NCI-H1436 (cell line): ENCODE data around the gene CLDN24.

Source experiments
- DNase-seq: peaks from one replicate; lab custom pipeline; 2025; lab: John Stamatoyannopoulos, UW

The CLDN24 gene

DNA sequence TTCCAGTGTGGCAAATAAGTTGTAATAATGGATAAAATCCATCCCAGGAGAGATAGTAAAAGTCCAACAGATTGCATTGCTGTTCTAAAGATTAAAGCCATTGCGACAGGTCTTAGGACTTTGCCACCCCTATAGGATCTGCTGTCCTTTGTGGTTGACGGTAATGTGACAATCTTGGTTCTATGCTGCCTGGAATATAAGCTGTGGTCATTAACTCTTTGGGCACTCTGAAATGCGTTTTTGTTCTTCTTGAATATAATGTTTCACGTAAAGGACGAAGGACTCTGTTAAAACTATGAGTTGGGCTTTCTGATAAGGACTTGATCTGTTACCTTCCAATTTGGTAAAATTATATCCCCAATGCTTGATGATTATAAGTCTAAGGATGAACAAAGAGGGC lies at the start of gene CLDN24:
TSS of gene CLDN24 (minus strand) at position 101 of the 400 bp plus-strand sequence. CDS start at position 101, 0 bp downstream.
- DNase-seq = no peak

DNA sequence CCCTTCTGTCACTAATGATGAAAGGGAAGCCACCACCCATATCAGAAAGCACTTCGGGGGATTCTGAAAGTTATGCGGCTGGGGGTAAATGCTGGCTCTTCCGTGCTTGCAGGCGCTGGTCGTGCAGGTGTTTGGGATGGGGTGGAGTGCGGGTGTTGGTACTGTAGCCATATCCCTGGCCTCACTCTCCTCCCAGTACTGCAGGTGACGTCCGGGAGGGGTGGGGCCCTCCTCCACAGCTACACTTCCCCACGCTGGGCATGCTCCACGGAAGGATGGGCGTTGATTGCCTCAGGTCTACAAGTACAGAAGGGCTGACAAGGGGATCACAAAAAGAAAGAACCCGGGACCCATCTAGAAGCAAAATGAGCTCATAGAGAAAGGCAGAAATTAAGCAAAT lies 48.6 kb upstream of the CLDN24 start:
- DNase-seq = no peak

DNA sequence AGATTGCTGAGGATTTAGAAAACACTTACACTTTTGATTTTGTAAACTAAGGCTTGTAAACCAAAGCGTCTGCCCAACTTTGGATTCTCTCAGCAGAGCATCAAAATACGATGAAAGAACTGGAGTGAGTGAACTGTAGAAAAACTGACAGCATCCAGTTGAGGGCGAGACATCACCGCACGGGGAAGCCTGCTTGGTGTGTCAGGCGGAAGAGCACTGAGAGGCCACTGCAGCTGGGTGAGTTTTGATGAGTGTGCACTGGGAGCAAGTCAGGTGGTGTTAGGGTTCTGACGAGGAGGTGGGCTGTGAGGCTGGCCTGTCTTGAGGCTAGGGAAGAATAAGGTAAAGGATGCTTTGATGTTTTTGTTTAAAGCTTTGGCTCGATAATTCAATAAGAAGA lies 46.8 kb upstream of the CLDN24 start:
- DNase-seq = no peak

GRCh38 chr4:183366206-183366835 lies 44.1 kb upstream of the CLDN24 start:
- DNase-seq = no peak

GRCh38 chr4:183364025-183364424 lies 41.8 kb upstream of the CLDN24 start:
- DNase-seq = no peak

DNA sequence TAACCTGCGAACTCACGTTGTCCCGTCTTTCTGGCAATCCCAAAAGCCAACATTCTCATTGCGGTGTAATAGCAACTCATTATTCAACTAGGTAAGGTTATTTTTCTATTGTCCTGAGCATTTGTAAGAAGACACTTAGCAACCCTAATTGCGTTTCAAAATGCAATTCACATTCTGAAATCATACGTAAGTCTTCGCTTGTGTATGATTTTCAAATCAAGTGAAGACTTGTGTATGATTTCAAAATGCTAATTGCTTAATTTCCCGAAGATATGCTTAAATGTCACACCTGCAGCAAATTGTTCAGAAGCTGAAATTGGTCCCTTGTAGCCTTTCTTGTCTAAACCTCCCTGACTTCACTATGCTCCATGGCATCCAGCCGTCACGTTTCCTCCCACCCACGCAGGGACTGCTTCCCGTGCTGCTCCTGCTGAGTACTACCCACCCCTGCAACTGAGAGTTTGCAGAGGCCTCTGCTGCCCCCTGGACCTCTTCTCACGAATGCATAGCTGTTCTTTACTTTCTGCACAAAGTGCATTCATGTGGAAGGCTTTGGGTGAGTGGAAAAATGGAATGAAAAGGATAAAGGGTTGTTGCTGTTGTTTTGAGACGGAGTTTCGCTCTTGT lies 40.8 kb upstream of the CLDN24 start:
- DNase-seq = no peak

DNA sequence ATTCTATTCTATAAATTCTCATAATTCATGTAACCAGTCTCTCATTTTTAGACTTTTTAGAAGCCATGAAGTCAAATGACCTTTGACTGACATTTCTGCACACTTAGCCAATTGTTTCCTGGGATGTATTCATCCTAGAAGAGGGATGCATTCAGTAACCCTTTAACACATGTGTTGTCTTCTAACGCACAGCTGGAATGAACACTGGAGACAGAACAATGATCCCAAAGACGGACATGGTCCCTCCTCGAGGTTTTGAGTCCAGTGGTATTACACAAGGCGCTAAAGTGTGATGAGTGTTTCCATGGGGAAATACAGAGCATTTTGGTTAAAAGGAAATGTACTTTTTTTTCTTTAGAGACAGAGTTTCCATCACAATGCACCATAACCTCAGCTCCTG lies 39.8 kb upstream of the CLDN24 start:
- no peak for DNase-seq

DNA sequence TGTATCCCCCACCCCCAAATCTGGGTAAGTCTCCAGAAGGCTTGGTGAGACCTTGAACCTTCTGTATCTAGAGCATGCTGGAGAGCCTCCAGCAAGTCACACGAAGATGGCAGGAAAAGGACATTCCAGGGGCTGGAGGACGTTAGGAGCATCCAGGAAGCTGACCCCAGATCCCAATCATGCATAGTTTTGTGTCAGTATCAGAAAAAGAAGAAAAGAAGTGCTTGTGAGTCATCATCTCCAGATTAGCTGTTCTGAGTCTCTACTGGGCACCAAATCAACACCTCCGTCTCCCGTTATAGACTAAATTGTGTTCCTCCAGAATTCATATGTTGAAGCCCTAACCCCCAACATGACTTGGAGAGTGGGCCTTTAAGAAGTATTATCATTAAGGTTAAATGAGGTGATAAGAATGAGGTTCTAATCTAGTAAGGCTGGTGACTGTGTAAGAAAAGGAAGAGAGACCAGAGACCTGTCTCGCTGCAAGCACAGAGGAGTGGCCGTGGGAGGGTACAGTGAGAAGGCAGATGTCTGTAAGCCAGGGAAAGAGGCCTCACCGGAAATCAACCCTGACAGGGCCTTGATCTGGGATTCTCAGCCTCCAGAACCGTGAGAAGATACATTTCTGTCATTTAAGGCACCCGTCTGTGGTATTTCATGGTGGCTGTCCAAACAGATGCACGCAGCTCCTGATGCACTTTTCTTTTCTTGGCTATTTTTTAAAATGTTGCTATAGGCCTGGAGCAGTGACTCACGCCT lies 38.1 kb upstream of the CLDN24 start:
- DNase-seq = no peak

GRCh38 chr4:183358215-183358755 lies 36.1 kb upstream of the CLDN24 start:
- DNase-seq = no peak

DNA sequence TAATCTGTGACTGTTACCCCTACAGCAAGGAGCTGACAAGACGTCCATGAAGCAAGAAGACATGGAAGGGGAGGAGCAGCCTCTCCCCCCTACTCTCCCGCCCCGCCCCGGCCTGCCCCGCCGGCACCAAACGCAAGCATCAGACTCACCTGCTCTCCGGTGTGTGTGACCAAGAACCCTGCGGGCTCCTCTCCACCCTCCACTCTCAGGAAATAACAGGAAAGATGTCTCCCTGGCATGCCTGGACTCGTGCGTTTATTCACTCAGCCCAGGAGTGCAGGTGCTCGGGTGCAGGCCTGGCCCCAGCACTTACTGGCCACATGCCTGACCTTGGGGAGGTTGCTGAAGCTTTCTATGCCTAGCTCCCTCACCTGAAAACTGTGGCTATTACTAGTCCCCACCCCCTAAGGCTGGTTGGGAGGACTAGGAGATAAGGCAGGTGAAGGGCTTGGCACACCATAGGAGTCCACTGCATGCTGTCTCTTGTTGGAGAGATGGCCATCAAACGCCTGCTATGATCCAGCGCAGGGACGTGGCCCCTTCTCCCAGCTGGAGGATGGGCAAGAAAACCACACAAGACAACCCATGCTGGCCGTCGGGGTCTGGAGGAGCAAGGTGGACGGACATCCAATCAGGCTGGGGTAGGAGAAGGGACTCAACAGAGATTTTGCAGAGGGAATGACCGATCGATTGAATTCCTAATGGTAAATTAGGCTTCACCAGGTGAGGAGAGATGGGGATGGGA lies 34.9 kb upstream of the CLDN24 start:
- DNase-seq = no peak

DNA sequence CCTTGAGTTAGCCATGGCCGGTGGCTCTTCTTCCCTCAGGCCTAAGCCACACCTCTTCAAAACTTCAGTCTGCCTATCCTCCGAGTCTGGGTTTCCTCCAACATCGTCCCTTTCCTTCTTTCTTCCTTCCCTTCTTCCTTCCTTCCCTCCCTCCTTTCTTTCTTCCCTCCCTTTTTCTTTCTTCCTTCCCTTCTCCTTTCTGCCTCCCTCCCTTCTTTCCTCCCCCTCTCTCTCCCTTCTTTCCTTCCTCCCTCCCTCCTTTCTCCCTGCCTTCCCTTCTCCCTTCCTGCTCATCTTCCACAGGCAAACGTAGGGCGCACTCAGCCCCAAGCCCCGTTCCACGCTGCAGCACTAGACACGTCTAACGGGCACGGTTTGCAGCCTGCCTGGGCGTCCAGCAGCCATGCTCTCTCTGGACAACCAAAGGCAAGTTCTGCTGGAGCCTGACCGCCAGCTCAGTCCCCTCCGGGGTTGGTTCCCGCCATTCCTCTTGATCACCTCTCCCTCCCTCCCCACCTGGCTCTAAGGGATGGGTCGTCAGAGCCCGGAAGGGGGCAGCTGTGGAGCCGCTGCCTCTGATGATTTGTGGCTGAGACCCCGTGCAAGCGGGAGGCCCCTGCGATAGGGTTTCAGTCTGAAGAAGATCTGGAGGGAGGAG lies 34.1 kb upstream of the CLDN24 start:
- no peak for DNase-seq

DNA sequence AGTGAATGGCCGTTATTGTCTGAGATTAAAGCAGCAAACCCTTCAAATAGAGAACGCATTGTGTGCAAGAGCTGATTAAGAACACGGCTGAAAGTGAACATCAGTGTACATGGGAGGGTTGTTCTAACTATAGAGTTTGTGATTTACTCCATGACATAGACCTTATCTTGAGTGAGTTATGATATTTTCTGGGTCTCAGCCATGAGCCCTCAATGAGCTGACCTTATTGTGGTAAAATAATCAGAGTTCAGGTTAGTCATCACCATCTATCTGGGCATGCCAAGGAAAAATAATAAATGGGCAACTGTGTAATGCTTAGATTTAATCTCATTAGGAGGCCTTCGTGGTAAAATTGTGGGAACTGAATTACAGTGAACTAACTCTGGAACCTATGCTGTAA lies 33.2 kb upstream of the CLDN24 start:
- DNase-seq = no peak

DNA sequence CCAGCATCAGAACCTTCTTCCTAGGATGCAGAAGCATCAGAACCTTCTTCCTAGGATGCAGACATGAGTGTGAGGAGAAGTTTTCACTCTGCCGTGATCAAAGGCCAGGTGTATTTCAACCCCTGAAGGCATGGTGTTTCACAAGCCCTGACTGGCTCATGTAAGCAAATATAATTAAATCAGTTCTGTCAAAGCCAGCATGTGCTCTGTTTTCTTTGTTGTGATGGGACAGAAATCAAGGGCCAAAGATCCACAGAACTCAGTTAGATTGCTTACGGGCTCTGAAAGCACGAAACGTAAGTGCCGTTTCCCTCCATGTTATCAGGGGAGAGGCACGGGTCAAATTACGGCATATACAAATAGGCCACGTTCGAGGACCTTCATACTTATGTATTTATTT lies 32.0 kb upstream of the CLDN24 start:
- peak; percentile 23 for DNase-seq

DNA sequence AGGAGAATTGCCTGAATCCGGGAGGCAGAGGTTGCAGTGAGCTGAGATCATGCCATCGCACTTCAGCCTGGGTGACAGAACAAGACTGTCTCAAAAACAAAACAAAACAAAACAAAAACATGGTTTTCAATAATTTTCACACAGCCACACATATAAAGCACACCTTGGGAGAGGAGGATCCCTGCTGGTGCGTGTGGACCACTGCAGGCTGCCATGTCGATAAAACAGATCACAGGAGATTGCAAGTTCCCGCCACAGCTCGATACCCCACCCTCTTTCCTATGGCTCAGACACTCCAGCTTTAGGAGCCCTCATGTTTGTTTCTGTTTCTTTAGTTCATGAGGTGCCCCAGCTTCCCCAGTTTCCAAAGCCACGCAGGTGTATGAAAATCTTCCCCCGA lies 31.3 kb upstream of the CLDN24 start:
- DNase-seq = no peak

DNA sequence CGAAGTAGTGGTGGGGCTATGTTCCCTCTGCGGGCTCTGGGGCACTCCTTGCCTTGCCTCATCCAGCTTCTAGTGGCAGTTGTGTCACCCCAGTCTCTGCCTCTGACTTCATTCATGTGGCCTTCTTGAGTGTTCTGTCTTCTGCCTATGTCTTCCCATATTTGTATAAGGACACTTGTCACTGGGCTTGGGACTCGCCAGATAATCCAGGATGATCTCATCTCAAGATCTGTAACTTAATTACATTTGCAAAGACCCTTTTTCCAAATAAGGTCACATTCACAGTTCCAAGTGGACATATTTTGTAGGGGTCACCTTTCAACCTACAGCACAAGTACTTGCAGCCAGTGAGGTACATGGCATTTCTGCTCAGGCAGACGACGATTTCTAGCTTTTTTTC lies 30.3 kb upstream of the CLDN24 start:
- DNase-seq = no peak

- DNase-seq = no peak
Measured at GRCh38 chr4:183350317-183351071, 28.3 kb upstream of the CLDN24 start.

DNA sequence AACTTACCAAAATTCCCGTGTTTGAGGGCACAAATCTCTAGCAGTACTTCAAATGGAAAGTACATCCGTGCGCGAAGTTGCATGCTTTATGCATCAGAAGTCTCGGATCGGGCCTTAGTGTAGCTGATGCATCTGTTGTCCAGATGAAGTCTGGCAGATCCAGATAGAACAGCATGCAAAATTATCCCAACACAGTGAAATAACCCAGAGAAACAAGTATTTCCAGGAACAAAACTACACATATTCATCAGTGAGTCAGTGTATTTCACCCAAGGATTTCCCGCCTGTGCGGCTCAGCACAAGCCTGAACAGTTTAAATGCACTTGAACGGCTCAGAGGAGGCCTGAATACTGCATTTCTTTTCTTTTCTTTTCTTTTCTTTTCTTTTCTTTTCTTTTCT lies 27.4 kb upstream of the CLDN24 start:
- no peak for DNase-seq

DNA sequence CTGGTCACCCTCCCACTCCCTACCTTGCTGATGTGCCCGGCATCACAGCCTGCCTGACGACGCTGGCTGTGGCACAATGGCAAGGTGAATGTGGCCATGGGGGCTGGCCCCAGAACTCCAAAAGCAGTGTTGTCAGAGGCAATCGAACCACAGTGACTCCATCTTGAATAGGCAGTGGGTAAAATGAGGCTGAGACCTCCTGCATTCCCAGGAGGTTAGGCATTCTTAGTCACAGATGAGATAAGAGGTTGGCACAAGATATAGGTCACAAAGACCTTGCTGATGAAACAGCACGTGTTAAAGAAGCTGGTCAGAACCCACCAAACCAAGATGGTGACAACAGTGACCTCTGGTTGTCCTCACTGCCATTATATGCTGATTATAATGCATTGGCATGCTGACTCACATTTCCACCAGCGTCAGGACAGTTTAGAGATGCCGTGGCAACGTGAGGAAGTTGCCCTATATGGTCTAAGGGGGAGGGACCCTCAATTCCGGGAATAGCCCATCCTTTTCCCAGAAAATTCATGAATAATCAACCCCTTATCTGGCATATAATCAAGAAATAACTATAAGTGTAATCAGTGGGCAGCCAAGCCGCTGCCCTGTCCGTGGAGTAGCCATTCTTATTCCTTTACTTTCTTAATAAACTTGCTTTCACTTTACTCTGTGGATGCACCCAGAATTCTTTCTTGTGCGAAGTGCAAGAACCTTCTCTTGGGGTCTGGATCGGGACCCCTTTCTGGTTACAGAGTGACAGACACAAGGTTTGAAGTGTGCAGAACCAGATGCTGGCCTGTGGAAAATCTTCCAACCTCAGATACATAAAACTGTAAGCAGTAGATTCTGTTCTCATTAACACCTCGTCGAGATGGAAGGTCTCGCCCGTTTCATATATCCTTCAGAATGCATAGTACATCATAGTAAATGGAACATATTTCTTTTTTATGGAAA lies 26.8 kb upstream of the CLDN24 start:
- no peak for DNase-seq

- no peak for DNase-seq
Measured at GRCh38 chr4:183348136-183348535, 25.9 kb upstream of the CLDN24 start.

GRCh38 chr4:183347566-183347965 lies 25.3 kb upstream of the CLDN24 start:
- DNase-seq = no peak
